Muscle of arm (tissue), 14 donors: ENCODE data around the gene WNT8A. TPM values are rescaled to one million over a fixed set of nuclear protein-coding genes. Genes with fewer than 3 reads are reported as not detected.
A peak's percentile ranks its signal among the peaks of the same experiment; 100 is the strongest.
"Not testable (repeated sequence)": the region's sequence is repeated elsewhere in the genome, so short reads cannot be mapped to it uniquely, and the experiment has no call there.

Experiments used
- DNase-seq: peaks from one replicate; pipeline ENCODE4 v3.0.0-alpha.2; 2013
- long read RNA-seq, 11 donors: transcript quantifications; one replicate each; lab custom pipeline, GENCODE V29; 2026
- polyA plus RNA-seq, 12 donors: library from polyadenylated mRNA; unstranded; fragments of 120-200 nt; gene quantifications; one replicate each; pipeline ENCODE4 v1.2.1, GENCODE V29; 2013; ENCODE audit not compliant: insufficient read length in 12 of 12

Gene WNT8A
- polyA plus RNA-seq = not detected
- long read RNA-seq, donor 1 = 0 reads
- long read RNA-seq, donor 2 = 0 reads
- long read RNA-seq, donor 3 = 0 reads
- long read RNA-seq, donor 4 = 0 reads
- long read RNA-seq, donor 5 = 0 reads
- long read RNA-seq, donor 6 = 0 reads
- long read RNA-seq, donor 7 = 0 reads
- long read RNA-seq, donor 8 = 0 reads
- long read RNA-seq, donor 9 = 0 reads
- long read RNA-seq, donor 10 = 0 reads
- long read RNA-seq, donor 11 = 0 reads

GRCh38 chr5:138083702-138084101 lies at the start of gene WNT8A:
WNT8A (plus strand) TSS chr5:138084033; CDS start chr5:138084128, 95 bp downstream.
- no peak for DNase-seq

- peak; percentile 66 for DNase-seq
These were observed 48.0 kb upstream of the WNT8A start for GRCh38 chr5:138035605-138036537.

GRCh38 chr5:138037271-138037670 lies 46.6 kb upstream of the WNT8A start:
- DNase-seq = no peak

- no peak for DNase-seq
These were observed 45.8 kb upstream of the WNT8A start for GRCh38 chr5:138037907-138038633.

GRCh38 chr5:138038826-138039225 lies 45.0 kb upstream of the WNT8A start:
- no peak for DNase-seq

- DNase-seq = not testable (repeated sequence)
These were observed 38.5 kb upstream of the WNT8A start for GRCh38 chr5:138045283-138045682.

GRCh38 chr5:138051441-138052296 lies 32.2 kb upstream of the WNT8A start:
- DNase-seq = no peak

GRCh38 chr5:138052718-138053117 lies 31.1 kb upstream of the WNT8A start:
- DNase-seq = not testable (repeated sequence)

GRCh38 chr5:138053554-138053953 lies 30.3 kb upstream of the WNT8A start:
- DNase-seq = no peak

- DNase-seq = no peak
These were observed 29.6 kb upstream of the WNT8A start for GRCh38 chr5:138054206-138054605.

- no peak for DNase-seq
These were observed 28.8 kb upstream of the WNT8A start for GRCh38 chr5:138054847-138055558.

- DNase-seq = no peak
These were observed 19.3 kb upstream of the WNT8A start for GRCh38 chr5:138064526-138064925.

GRCh38 chr5:138065102-138065501 lies 18.7 kb upstream of the WNT8A start:
- no peak for DNase-seq

GRCh38 chr5:138067945-138068344 lies 15.9 kb upstream of the WNT8A start:
- DNase-seq = no peak

- peak; percentile 36 for DNase-seq
These were observed 14.9 kb upstream of the WNT8A start for GRCh38 chr5:138068742-138069600.

- not testable (repeated sequence) for DNase-seq
These were observed 13.8 kb upstream of the WNT8A start for GRCh38 chr5:138070026-138070425.

GRCh38 chr5:138077064-138077696 lies 6.7 kb upstream of the WNT8A start:
- peak; percentile 60 for DNase-seq

GRCh38 chr5:138078006-138078643 lies 5.7 kb upstream of the WNT8A start:
- no peak for DNase-seq

GRCh38 chr5:138082033-138082432 lies 1.8 kb upstream of the WNT8A start:
- DNase-seq = no peak
